RWPE2 (cell line): ENCODE measurements around the gene DSCAM.

Experiments
- ATAC-seq: fragments of 200-7000 bp; cut with Tn5 transposase; 3 replicates; pipeline ENCODE4 v1.9.1; 2021; ENCODE audit warnings: low read depth
- DNase-seq: peaks from one replicate; pipeline ENCODE4 v3.0.0-alpha.2; 2020; ENCODE audit warnings: low spot score
- H3K27ac ChIP-seq: fragments of 450-650 bp; 2 replicates; pipeline ENCODE4 v1.5.1; 2017; ENCODE audit warnings: mild to moderate bottlenecking; ENCODE audit not compliant: poor library complexity, severe bottlenecking
- H3K27me3 ChIP-seq: fragments of 250-450 bp; sonication (Bioruptor Pico); 2 replicates; pipeline ENCODE4 v1.5.1; 2021; ENCODE audit warnings: mild to moderate bottlenecking, moderate library complexity; ENCODE audit not compliant: insufficient read depth, poor library complexity, severe bottlenecking
- H3K36me3 ChIP-seq: fragments of 250-450 bp; sonication (Bioruptor Pico); 2 replicates; pipeline ENCODE4 v1.5.1; 2020; ENCODE audit warnings: low read depth, mild to moderate bottlenecking, moderate library complexity
- H3K4me1 ChIP-seq: fragments of 250-450 bp; sonication (Bioruptor Pico); 2 replicates; pipeline ENCODE4 v1.5.1; 2021; ENCODE audit warnings: mild to moderate bottlenecking, moderate library complexity; ENCODE audit not compliant: insufficient read depth, poor library complexity, severe bottlenecking
- H3K4me3 ChIP-seq: fragments of 250-450 bp; sonication (Bioruptor Pico); 2 replicates; pipeline ENCODE4 v1.5.1; 2021; ENCODE audit warnings: mild to moderate bottlenecking, moderate library complexity; ENCODE audit not compliant: severe bottlenecking
- H3K9me3 ChIP-seq: fragments of 250-450 bp; sonication (Bioruptor Pico); 2 replicates; pipeline ENCODE4 v1.5.1; 2021; ENCODE audit warnings: mild to moderate bottlenecking, moderate library complexity; ENCODE audit not compliant: severe bottlenecking
- TF ChIP-seq, protein P1 (sequence below): fragments of 450-650 bp; IDR thresholded peaks from one replicate; pipeline ENCODE4 v1.5.1; 2017; ENCODE audit warnings: mild to moderate bottlenecking, moderate library complexity; ENCODE audit not compliant: poor library complexity, severe bottlenecking

The DSCAM gene

DNA sequence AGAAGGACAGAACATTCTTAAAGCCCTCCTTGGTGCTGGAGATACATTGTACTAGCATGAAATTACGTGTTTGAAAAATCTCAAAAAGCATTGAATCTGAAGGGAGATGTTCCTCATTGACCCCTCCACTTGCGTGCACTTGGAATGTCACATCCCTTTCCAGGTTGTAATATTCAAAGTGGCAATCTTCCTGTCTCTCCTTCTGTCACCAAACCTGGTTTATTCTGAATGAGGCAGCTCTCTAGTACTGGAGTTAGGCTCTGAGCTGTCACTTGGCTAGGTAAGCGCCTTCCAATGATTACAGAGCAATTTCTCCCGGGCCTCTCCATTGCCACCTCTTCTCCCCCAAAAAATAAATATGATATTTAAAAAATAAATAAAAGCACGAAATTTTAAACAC, 855 bp downstream of the DSCAM start:
- DNase-seq (no peak), ATAC-seq (peak; percentile 31; the same call in 2 of the 3 replicates)
- peaks cover 34% of the 10 kb centered on the region for H3K4me1 ChIP-seq
- TF ChIP-seq, protein P1, sequence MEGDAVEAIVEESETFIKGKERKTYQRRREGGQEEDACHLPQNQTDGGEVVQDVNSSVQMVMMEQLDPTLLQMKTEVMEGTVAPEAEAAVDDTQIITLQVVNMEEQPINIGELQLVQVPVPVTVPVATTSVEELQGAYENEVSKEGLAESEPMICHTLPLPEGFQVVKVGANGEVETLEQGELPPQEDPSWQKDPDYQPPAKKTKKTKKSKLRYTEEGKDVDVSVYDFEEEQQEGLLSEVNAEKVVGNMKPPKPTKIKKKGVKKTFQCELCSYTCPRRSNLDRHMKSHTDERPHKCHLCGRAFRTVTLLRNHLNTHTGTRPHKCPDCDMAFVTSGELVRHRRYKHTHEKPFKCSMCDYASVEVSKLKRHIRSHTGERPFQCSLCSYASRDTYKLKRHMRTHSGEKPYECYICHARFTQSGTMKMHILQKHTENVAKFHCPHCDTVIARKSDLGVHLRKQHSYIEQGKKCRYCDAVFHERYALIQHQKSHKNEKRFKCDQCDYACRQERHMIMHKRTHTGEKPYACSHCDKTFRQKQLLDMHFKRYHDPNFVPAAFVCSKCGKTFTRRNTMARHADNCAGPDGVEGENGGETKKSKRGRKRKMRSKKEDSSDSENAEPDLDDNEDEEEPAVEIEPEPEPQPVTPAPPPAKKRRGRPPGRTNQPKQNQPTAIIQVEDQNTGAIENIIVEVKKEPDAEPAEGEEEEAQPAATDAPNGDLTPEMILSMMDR: no peak
- no peaks in the 10 kb centered on the region for H3K9me3 ChIP-seq
- peak overlapping the region; percentile 74 for H3K27ac ChIP-seq
- no peaks in the 10 kb centered on the region for H3K36me3 ChIP-seq
- peak overlapping the region; percentile 38 for H3K4me3 ChIP-seq
- peaks cover 3% of the 10 kb centered on the region for H3K27me3 ChIP-seq

DNA sequence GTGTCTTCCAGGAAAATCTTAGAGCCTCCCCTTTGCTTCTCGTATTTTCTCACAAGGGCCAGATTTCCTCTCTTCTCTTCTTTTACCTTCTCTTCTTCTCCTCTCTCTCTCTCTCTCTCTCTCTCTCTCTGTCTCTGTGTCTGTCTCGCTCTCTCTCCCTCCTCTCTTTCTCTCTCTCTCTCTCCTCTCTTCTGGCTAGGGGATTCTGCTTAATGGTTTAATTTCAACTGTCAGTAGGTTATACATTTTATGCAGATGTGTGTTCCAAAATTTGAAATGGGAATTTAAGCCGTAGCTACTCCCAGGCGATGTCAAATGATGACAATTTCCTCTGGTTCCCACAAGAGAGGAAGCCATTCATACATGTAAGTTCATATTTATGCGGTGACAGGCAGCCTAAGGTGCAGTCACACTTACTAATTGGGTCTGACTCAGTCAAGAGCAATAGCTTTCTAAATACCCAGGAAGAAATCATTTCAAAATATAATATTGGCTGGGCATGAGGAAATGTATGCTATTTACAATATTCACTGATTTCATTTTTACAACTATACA, 1.4 kb downstream of the DSCAM start:
- Histone ChIP-seq H3K27me3 (peaks cover 3% of the 10 kb centered on the region), H3K4me3 (peak overlapping the region; percentile 38)

DNA sequence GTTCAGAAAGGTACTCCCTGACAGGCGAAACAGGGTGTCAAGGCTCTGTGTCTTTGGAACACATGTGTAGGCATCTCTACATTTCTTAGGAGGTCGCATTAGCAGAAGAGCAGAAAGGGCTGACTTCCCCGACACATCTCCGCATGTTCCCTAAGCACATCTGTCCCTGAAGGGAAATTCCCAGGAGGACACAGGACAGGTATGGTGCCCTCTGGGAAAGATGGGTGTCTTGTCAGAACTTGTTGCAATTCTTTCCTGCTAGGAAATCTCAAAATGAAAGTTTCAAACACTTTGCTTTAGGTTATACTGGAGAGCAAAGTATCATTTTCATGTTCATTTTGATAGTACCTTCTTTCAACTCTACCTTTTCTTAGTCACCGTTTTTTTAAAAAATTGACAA, 2.0 kb downstream of the DSCAM start:
- ATAC-seq (peak; percentile 7; the same call in 1 of the 3 replicates), DNase-seq (no peak)
- Histone ChIP-seq H3K36me3 (no peaks in the 10 kb centered on the region), H3K9me3 (no peaks in the 10 kb centered on the region), H3K4me3 (no peak overlapping the region), H3K27me3 (peaks cover 3% of the 10 kb centered on the region), H3K4me1 (peaks cover 46% of the 10 kb centered on the region), H3K27ac (peak overlapping the region; percentile 74)
- TF ChIP-seq, protein P1: no peak

More for the DNA sequence above, 1.4 kb downstream of the DSCAM start:
- peaks cover 40% of the 10 kb centered on the region for H3K4me1 ChIP-seq
- no peak for DNase-seq
- H3K36me3 ChIP-seq: no peaks in the 10 kb centered on the region
- peak; percentile 63 for ATAC-seq
- peak overlapping the region; percentile 74 for H3K27ac ChIP-seq
- H3K9me3 ChIP-seq: no peaks in the 10 kb centered on the region
- TF ChIP-seq, protein P1: no peak

DNA sequence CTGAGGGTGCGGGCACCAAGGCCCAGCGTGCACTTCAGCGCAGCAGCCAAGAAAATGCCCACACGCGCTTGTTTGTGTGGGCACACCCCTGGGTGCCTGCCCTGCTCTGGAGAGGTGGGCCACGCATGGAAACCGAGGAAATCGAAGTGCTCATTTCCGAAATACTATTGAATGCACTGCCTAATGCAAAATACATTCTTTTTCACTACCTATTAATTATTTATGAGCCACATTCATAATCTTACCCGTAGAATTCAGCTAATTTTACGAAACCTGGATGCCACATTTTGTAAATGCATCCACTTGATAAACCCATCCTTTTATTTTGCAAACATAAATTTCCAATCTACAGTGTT, 4.8 kb downstream of the DSCAM start:
- H3K4me1 ChIP-seq: peaks cover 50% of the 10 kb centered on the region
- DNase-seq (no peak), ATAC-seq (no peak)
- TF ChIP-seq, protein P1: peak; percentile 42
- no peak overlapping the region for H3K4me3 ChIP-seq
- H3K36me3 ChIP-seq: no peaks in the 10 kb centered on the region
- H3K27ac ChIP-seq: no peak overlapping the region
- peaks cover 1% of the 10 kb centered on the region for H3K27me3 ChIP-seq
- H3K9me3 ChIP-seq: no peaks in the 10 kb centered on the region

DNA sequence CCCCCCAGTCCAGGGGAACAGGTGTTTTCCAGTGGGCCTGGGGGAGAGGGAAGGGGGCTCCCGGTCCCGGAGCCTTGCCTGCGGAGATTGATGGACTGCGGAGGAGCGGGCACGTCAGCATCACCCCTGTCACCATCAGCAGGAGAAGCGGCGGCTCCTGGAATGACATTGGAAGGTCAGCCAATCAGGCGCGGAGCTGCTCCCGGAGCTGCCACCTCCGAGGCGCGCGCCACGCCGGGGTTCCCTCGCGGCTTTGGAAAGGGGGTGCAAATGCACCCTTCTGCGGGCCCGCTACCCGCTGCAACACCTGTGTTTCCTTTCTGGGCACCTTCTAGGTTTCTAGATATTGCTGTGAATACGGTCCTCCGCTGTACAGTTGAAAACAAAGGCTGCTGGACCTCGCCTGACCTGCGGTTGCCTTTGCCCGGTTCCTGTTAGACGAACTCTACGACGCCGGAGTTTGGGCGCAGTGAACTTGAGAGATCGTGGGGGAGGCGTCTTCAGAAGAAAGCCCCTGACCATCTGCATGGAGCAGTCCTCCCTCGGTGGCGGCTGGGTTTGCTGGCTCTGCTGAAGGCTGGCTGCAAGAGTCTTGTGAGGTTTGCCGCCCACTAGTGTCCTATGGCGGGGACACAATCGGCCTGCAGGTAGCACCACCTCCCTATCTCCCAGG, 5.3 kb downstream of the DSCAM start:
- ATAC-seq (peak; percentile 59), DNase-seq (no peak)
- H3K36me3 ChIP-seq: no peaks in the 10 kb centered on the region
- H3K4me3 ChIP-seq: peak overlapping the region; percentile 7
- no peaks in the 10 kb centered on the region for H3K27me3 ChIP-seq
- H3K27ac ChIP-seq: no peak overlapping the region
- H3K9me3 ChIP-seq: no peaks in the 10 kb centered on the region
- TF ChIP-seq, protein P1: peak; percentile 70
- peaks cover 47% of the 10 kb centered on the region for H3K4me1 ChIP-seq
